Osteoblast (primary cell): Measurements from ENCODE around the gene GLRX3. TPM values are rescaled to one million over a fixed set of nuclear protein-coding genes. Genes with fewer than 3 reads are reported as not detected.

ENCODE experiments used
- DNase-seq: peaks from one replicate; pipeline ENCODE4 v3.0.0; 2011; ENCODE audit warnings: low spot score, mixed read lengths; ENCODE audit not compliant: insufficient read length; ENCODE audit errors: missing footprints
- H2AFZ ChIP-seq: 2 replicates; pipeline ENCODE4 v1.6.0; 2011; ENCODE audit warnings: mild to moderate bottlenecking, low read length
- H3K27ac ChIP-seq: 2 replicates; pipeline ENCODE4 v1.5.1; 2011; ENCODE audit warnings: mild to moderate bottlenecking, low read depth, low read length, moderate library complexity
- H3K27me3 ChIP-seq: 2 replicates; pipeline ENCODE4 v1.6.0; 2012; ENCODE audit warnings: mild to moderate bottlenecking, control low read depth, inconsistent platforms, low read length, moderate library complexity; ENCODE audit not compliant: insufficient read depth
- H3K36me3 ChIP-seq: 2 replicates; pipeline ENCODE4 v1.5.1; 2011; ENCODE audit warnings: mild to moderate bottlenecking, low read length, control low read depth, moderate library complexity; ENCODE audit not compliant: insufficient read depth
- H3K4me1 ChIP-seq: 2 replicates; pipeline ENCODE4 v1.5.1; 2011; ENCODE audit warnings: mild to moderate bottlenecking, low read length, control low read depth, moderate library complexity; ENCODE audit not compliant: insufficient read depth
- H3K4me2 ChIP-seq: 2 replicates; pipeline ENCODE4 v1.6.0; 2011; ENCODE audit warnings: mild to moderate bottlenecking, low read length; ENCODE audit not compliant: insufficient read depth
- H3K4me3 ChIP-seq: fragments of 200-600 bp; sonication (generic); 3 replicates; pipeline ENCODE4 v1.5.1; 2012; ENCODE audit warnings: mild to moderate bottlenecking, low read length, inconsistent platforms; ENCODE audit not compliant: insufficient read depth
- H3K79me2 ChIP-seq: 2 replicates; pipeline ENCODE4 v1.6.0; 2012; ENCODE audit warnings: mild to moderate bottlenecking, low read length, control low read depth, inconsistent platforms; ENCODE audit not compliant: insufficient read depth
- H3K9me3 ChIP-seq: 2 replicates; pipeline ENCODE4 v1.5.1; 2011; ENCODE audit warnings: low read depth, low read length, control low read depth
- H4K20me1 ChIP-seq: 2 replicates; pipeline ENCODE4 v1.6.0; 2012; ENCODE audit warnings: mild to moderate bottlenecking, low read length, control low read depth; ENCODE audit not compliant: insufficient read depth
- total RNA-seq: library from RNA; depleted of rRNA; stranded (reverse); fragments of >200 nt; gene quantifications from 2 replicates; pipeline ENCODE4 v1.2.3, GENCODE V29; 2012
- TF ChIP-seq, protein P1 (sequence below): IDR thresholded peaks from 2 replicates; pipeline ENCODE4 v1.5.1; 2011; ENCODE audit warnings: mild to moderate bottlenecking, low read depth, low read length, moderate library complexity; ENCODE audit errors: extremely low read depth

Gene GLRX3
- total RNA-seq, 1 donor = 74.9 TPM

DNA sequence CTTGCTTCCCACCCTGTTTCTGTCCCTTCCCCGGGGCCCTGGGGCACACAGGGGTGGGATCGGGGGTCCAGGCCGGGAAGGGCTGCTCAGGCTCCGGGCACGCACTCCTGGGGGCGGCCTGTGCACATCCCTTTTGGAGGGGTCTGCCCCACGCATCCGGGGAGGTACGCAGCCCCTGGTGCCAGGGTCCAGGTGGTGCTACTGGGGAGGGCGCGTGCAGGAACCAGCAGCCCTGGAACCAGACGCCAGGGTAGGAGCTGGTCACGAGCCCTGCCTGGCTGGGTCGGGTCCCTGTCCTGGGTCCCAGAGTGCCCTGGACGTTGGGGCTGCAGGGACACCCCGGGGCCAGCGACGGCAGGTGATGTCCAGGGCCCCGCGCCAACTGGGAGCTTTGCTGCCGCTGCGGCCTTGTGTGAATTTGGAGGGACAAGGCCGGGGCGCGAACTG lies 53.4 kb downstream of the GLRX3 start:
- Histone ChIP-seq H3K27me3 (no peaks in the 10 kb centered on the region), H3K27ac (no peak overlapping the region), H3K4me1 (peaks cover 4% of the 10 kb centered on the region), H3K4me2 (peak overlapping the region; percentile 89), H3K79me2 (no peaks in the 10 kb centered on the region), H2AFZ (no peak overlapping the region), H3K4me3 (no peak overlapping the region), H4K20me1 (no peaks in the 10 kb centered on the region), H3K9me3 (no peaks in the 10 kb centered on the region), H3K36me3 (peaks cover 12% of the 10 kb centered on the region)
- TF ChIP-seq, protein P1, sequence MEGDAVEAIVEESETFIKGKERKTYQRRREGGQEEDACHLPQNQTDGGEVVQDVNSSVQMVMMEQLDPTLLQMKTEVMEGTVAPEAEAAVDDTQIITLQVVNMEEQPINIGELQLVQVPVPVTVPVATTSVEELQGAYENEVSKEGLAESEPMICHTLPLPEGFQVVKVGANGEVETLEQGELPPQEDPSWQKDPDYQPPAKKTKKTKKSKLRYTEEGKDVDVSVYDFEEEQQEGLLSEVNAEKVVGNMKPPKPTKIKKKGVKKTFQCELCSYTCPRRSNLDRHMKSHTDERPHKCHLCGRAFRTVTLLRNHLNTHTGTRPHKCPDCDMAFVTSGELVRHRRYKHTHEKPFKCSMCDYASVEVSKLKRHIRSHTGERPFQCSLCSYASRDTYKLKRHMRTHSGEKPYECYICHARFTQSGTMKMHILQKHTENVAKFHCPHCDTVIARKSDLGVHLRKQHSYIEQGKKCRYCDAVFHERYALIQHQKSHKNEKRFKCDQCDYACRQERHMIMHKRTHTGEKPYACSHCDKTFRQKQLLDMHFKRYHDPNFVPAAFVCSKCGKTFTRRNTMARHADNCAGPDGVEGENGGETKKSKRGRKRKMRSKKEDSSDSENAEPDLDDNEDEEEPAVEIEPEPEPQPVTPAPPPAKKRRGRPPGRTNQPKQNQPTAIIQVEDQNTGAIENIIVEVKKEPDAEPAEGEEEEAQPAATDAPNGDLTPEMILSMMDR = no peak
- peak; percentile 77 for DNase-seq

DNA sequence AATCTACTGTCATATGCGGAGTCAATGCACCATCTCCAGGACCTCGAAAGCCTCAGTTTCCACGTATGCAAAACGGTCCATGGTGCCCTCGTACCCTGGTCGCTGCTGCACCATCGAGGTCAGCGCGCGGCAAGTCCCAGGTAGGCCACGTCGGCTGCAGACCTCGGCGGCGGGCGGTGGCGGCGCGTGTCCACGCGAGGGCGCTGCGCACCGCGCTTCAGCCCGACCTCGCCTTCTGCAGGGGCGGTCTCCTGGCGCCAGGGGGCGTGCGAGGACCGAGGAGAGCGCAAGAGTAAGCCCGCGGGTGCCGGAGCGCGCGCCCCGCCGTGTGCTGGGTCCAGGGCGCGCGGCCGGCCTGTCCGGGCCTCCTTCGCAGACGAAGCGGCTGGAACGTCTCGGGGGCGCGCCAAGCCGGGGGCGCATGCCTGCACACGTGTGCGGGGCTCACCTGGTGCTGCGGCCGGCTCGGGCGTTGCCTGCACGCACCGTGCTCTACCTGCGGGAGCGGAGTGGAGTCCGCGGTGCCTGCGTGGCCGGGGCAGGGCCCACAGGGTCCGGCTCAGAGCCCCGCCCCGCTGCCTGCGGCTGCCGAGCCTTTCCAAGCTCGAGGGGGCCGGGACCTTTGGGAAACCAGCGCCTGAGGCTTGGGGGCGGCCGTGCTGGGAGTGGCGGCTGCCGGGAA lies 54.0 kb downstream of the GLRX3 start:
- peaks cover 7% of the 10 kb centered on the region for H3K36me3 ChIP-seq
- no peaks in the 10 kb centered on the region for H3K9me3 ChIP-seq
- peak overlapping the region; percentile 59 for H2AFZ ChIP-seq
- peak overlapping the region; percentile 89 for H3K4me2 ChIP-seq
- H3K79me2 ChIP-seq = no peaks in the 10 kb centered on the region
- H3K27ac ChIP-seq = no peak overlapping the region
- H3K4me3 ChIP-seq = peak overlapping the region; percentile 81
- DNase-seq = peak; percentile 100
- H3K4me1 ChIP-seq = peaks cover 4% of the 10 kb centered on the region
- no peaks in the 10 kb centered on the region for H4K20me1 ChIP-seq
- TF ChIP-seq, protein P1 = peak; percentile 93
- H3K27me3 ChIP-seq = no peaks in the 10 kb centered on the region

DNA sequence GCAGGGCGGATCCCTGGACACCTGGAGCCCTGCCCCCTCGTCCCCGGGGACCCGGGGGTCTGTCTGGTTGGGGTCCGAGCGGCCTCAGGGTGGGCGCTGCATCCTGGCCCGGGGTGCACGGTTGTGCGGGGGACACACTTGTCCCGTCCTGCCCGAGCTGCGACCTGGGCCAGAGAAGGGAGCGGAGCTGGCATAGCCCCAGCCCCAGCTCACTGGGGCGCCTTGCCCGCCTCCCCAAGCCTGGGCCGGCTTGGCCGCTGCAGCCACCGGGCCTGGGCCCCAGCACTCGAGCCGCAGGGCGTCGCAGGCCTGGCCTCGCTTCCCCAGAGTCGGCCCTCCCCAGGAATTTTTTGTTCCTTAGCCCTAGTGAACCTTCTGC lies 54.5 kb downstream of the GLRX3 start:
- Histone ChIP-seq H4K20me1 (no peaks in the 10 kb centered on the region), H2AFZ (no peak overlapping the region), H3K9me3 (no peaks in the 10 kb centered on the region), H3K27me3 (no peaks in the 10 kb centered on the region), H3K4me1 (peaks cover 4% of the 10 kb centered on the region), H3K27ac (no peak overlapping the region), H3K4me3 (peak overlapping the region; percentile 81), H3K4me2 (peak overlapping the region; percentile 89), H3K79me2 (no peaks in the 10 kb centered on the region), H3K36me3 (peaks cover 2% of the 10 kb centered on the region)
- DNase-seq = no peak
- TF ChIP-seq, protein P1 = no peak

DNA sequence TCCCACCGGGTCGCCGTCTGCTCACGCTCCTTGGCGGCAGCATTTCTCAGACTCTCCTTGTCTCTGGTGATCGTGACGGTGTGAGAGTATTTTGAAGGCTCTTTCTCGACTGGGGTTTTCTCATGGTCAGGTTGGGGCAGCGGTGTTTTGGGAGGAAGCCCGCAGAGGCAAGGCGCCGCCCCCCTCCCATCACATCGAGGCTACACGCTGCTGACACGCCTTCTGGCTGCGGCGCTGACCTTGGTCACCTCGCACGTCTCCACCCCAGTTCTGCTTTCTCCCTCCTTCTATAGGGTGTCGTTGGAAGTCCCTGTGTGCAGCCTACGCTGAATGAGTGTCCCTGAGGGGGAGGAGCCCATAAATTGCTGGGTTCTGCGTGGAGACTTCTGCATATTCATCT lies 55.2 kb downstream of the GLRX3 start:
- TF ChIP-seq, protein P1 = no peak
- no peaks in the 10 kb centered on the region for H3K79me2 ChIP-seq
- H3K9me3 ChIP-seq = no peaks in the 10 kb centered on the region
- no peaks in the 10 kb centered on the region for H4K20me1 ChIP-seq
- no peak overlapping the region for H3K4me3 ChIP-seq
- H3K4me1 ChIP-seq = peaks cover 4% of the 10 kb centered on the region
- H3K36me3 ChIP-seq = no peaks in the 10 kb centered on the region
- H3K27me3 ChIP-seq = no peaks in the 10 kb centered on the region
- no peak overlapping the region for H3K27ac ChIP-seq
- H3K4me2 ChIP-seq = no peak overlapping the region
- peak; percentile 41 for DNase-seq
- H2AFZ ChIP-seq = no peak overlapping the region
